HFFc6 (cell line): ENCODE data around the gene OPRD1. TPM values are rescaled to one million over a fixed set of nuclear protein-coding genes. Genes with fewer than 3 reads are reported as not detected.
"Not testable (repeated sequence)": the region's sequence is repeated elsewhere in the genome, so short reads cannot be mapped to it uniquely, and the experiment has no call there.

ENCODE experiments used
- DNase-seq: peaks from one replicate; pipeline ENCODE4 v3.0.0-alpha.2; 2018
- H3K27ac Mint-ChIP-seq: 2 replicates; pipeline ENCODE4 v1.8.0; 2020; ENCODE audit warnings: mild to moderate bottlenecking, mixed read lengths
- H3K27me3 Mint-ChIP-seq: 2 replicates; pipeline ENCODE4 v1.8.0; 2021; ENCODE audit warnings: mild to moderate bottlenecking, moderate library complexity, mixed read lengths; ENCODE audit not compliant: insufficient read depth
- H3K36me3 Mint-ChIP-seq: 2 replicates; pipeline ENCODE4 v1.8.0; 2021; ENCODE audit warnings: low read depth, mixed read lengths
- H3K4me1 Mint-ChIP-seq: 2 replicates; pipeline ENCODE4 v1.8.0; 2020; ENCODE audit warnings: low read depth, mixed read lengths
- H3K4me3 Mint-ChIP-seq: 2 replicates; pipeline ENCODE4 v1.8.0; 2020; ENCODE audit warnings: mild to moderate bottlenecking, moderate library complexity, mixed read lengths
- H3K9me3 Mint-ChIP-seq: 2 replicates; pipeline ENCODE4 v1.8.0; 2020; ENCODE audit warnings: mild to moderate bottlenecking, mixed read lengths
- total RNA-seq, 6 experiments: library from RNA; stranded (reverse); fragmentation: NEBNext Ultra II Directional; extraction: Animal tissue kit (Norgen Biotek cat#: 25700); gene quantifications; 2 replicates in 1 of 6; 3 replicates in 5 of 6; pipeline ENCODE4 v1.2.3, GENCODE V29; 2021
- TF ChIP-seq, protein P1 (sequence below): fragments of 200-600 bp; sonication (generic); IDR thresholded peaks from 2 replicates; pipeline ENCODE4 v1.5.0; 2021; ENCODE audit warnings: antibody characterized with exemption, mild to moderate bottlenecking

The OPRD1 gene
- total RNA-seq, 6 experiments from 2014 or later, result not detected

DNA sequence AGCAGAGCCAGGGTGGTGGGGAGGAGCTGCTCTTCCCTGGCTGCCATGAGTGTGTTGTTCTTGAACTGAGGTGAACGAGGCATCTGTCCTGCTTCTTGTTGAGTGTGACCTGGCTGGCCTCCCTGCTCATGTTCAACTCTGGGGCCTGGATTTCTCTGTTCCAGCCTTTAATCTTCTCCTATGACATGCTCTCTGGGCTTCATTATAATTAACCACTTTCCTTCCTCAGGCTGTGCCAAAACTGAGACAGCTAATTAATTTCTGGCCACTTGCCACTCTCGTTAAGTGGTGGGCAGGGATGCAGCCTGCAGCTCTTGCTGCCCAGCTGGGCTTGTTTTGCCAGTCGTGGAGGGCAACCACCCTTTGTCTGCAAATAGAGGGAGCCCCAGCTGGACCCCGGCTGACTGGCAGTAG, 23.3 kb downstream of the OPRD1 start:
- DNase-seq, result no peak

DNA sequence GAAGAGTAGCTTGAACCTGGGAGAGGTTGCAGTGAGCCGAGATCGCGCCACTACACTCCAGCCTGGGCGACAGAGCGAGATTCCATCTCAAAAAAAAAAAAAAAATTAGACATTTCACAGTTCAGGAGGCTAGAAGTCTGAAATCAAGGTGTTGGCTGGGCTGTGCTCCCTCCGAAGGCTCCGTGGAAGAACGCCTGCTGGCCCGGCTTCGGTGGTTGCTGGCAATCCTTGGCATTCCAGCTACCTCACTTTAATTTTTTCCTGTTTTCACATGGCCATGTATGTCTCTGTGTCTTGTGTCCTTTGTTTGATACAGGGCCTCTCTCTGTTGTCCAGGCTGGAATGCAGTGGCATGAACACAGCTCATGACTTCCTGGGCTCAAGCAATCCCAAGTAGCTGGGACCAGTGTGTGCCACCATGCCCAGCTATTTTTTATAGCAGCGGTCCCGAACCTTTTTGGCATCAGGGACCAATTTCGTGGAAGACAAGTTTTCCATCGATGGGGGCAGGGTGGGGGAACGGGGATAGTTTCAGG, 24.5 kb downstream of the OPRD1 start:
- no peak for DNase-seq
- Mint-ChIP-seq H3K9me3 (no peaks in the 10 kb centered on the region), H3K4me3 (no peak overlapping the region), H3K27me3 (peaks cover 39% of the 10 kb centered on the region), H3K4me1 (no peaks in the 10 kb centered on the region), H3K36me3 (no peaks in the 10 kb centered on the region), H3K27ac (no peak overlapping the region)
- TF ChIP-seq, protein P1, sequence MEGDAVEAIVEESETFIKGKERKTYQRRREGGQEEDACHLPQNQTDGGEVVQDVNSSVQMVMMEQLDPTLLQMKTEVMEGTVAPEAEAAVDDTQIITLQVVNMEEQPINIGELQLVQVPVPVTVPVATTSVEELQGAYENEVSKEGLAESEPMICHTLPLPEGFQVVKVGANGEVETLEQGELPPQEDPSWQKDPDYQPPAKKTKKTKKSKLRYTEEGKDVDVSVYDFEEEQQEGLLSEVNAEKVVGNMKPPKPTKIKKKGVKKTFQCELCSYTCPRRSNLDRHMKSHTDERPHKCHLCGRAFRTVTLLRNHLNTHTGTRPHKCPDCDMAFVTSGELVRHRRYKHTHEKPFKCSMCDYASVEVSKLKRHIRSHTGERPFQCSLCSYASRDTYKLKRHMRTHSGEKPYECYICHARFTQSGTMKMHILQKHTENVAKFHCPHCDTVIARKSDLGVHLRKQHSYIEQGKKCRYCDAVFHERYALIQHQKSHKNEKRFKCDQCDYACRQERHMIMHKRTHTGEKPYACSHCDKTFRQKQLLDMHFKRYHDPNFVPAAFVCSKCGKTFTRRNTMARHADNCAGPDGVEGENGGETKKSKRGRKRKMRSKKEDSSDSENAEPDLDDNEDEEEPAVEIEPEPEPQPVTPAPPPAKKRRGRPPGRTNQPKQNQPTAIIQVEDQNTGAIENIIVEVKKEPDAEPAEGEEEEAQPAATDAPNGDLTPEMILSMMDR, result no peak

More for the DNA sequence above, 23.3 kb downstream of the OPRD1 start:
- H3K4me3 Mint-ChIP-seq, result no peak overlapping the region
- peaks cover 37% of the 10 kb centered on the region for H3K27me3 Mint-ChIP-seq
- H3K36me3 Mint-ChIP-seq, result no peaks in the 10 kb centered on the region
- no peak overlapping the region for H3K27ac Mint-ChIP-seq
- TF ChIP-seq, protein P1, result no peak
- no peaks in the 10 kb centered on the region for H3K4me1 Mint-ChIP-seq
- H3K9me3 Mint-ChIP-seq, result no peaks in the 10 kb centered on the region

DNA sequence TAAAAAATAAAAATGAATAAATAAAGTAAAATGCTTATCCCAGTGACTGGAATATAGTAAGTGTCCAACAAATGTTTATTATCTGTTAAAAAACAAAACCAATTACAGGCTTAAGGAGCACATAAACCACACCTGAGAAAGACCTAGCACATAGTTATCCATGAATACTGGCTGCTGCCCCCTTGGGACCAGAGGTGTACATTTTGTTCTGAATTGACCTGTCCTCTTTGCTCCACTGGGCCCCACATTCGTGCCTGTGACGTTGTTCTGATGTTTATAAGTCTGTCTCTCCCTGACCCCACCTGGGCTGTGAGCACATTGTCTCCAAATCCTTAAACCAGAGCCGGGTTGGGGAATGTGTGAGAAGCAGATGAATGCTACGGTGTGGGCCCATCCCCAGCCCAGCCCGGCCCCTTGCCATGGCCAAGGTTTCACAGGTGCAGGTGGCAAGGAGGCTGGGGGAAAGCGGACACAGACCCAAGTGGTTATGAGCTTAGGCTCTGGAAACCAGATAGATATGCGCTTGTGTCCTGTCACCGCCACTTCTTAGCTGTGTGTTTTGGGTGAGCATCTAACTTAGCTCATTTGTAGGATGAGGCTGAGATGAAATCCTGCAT, 29.1 kb downstream of the OPRD1 start:
- Mint-ChIP-seq H3K4me1 (no peaks in the 10 kb centered on the region), H3K36me3 (no peaks in the 10 kb centered on the region), H3K9me3 (no peaks in the 10 kb centered on the region), H3K27ac (no peak overlapping the region), H3K4me3 (no peak overlapping the region), H3K27me3 (peaks cover 28% of the 10 kb centered on the region)
- no peak for DNase-seq
- TF ChIP-seq, protein P1, result no peak

DNA sequence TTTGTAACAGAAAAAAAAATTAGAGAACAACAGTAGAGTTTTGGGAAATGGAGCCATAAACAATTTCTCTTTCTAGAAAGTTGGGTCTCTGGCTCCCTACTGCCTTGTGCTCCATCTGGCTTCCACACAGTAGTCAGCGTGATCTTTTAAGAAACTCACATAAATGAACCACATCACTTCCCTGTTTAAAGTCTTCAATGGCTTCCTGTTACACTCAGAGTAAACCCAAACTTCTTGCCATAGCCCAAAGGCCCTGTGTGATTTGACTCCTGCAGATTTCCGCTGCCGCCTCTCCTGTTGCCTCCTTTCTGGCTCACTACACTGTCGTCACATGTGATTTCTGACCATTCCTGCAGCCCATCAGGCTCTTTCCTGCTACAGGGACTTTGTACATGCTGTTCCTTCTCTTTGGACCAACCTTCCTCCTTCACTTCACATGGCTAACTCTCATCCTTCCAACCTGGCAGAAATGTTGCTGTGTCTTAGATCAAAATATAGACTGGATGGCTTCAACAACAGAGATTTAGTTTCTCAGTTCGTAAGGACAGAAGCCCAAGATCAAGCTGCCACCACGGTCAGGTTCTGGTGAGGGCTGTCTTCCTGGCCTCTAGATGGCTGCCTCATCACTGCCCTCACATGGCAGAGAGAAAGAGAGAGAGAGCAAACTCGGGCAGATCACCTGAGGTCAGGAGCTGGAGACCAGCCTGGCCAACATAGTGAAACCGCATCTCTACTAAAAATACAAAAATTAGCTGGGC, 34.0 kb downstream of the OPRD1 start:
- Mint-ChIP-seq H3K4me1 (no peaks in the 10 kb centered on the region), H3K27ac (no peak overlapping the region), H3K36me3 (no peaks in the 10 kb centered on the region), H3K27me3 (peaks cover 28% of the 10 kb centered on the region), H3K4me3 (no peak overlapping the region), H3K9me3 (no peaks in the 10 kb centered on the region)
- TF ChIP-seq, protein P1, result no peak
- DNase-seq, result no peak

DNA sequence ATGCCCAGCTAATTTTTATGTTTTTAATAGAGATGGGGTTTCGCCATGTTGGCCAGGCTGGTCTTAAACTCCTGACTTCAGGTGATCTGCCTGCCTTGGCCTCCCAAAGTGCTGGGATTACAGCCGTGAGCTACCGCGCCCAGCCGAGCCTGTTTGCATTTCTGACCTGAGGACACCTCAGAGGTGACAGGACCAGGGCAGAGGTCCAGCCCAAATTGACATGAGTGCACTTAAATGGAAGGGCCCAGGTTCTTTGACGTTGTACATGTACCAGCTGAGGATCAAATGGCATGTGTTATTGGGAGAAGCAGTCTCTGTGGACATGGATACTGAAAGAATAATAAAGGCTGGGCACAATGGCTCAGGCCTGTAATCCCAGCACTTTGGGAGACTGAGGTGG, 35.2 kb downstream of the OPRD1 start:
- H3K4me1 Mint-ChIP-seq, H3K36me3 Mint-ChIP-seq, DNase-seq, H3K9me3 Mint-ChIP-seq, H3K4me3 Mint-ChIP-seq, H3K27ac Mint-ChIP-seq: not testable (repeated sequence)
- H3K27me3 Mint-ChIP-seq, result peaks cover 28% of the 10 kb centered on the region

DNA sequence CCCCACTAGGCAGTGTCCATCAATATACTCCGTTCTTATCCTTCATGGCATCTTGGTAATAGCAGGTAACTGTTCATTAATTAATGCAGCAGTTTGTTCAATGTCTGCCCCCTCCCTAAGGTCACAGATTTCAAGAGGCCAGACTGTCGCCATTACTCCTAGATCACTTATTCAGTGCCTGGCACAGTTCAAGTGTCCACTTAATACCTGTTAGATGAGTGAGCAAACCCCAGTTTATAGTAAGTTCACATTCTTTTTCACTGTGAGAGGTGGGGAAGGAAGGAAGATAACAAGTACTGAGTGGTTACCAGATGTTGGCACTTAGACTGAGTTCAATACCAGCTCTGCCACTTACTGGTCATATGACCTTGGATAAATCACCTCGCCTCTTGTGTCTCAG, 36.4 kb downstream of the OPRD1 start:
- Mint-ChIP-seq H3K4me3 (no peak overlapping the region), H3K4me1 (no peaks in the 10 kb centered on the region), H3K36me3 (no peaks in the 10 kb centered on the region), H3K27me3 (peaks cover 32% of the 10 kb centered on the region), H3K27ac (no peak overlapping the region), H3K9me3 (no peaks in the 10 kb centered on the region)
- TF ChIP-seq, protein P1, result no peak
- no peak for DNase-seq
